Gastrocnemius medialis (tissue), 4 donors: ENCODE measurements around the gene OXT.

Source experiments
- CTCF ChIP-seq, 5 experiments: fragments of 450-650 bp in 3 of 5; fragments of 200-600 bp in 2 of 5; sonication (generic) in 2 of 5; IDR thresholded peaks in 4 of 5; conservative IDR thresholded peaks in 1 of 5; 1 replicate in 4 of 5; 2 replicates in 1 of 5; pipeline ENCODE4 v1.5.1; 2016 to 2019; ENCODE audit warnings: antibody characterized with exemption in 5 of 5, mild to moderate bottlenecking in 3 of 5, moderate library complexity in 3 of 5
- POLR2A ChIP-seq, 2 donors: fragments of 450-650 bp; IDR thresholded peaks; one replicate each; pipeline ENCODE4 v1.6.1; 2017; ENCODE audit warnings: antibody characterized with exemption in 2 of 2, mild to moderate bottlenecking in 2 of 2, moderate library complexity in 2 of 2

GRCh38 chr20:3100480-3100879 lies 29.1 kb downstream of the OXT start:
- no peak for TF ChIP-seq CTCF (IDR thresholded peaks at IDR 0.05 in 4 of 5, conservative IDR thresholded peaks at IDR 0.05 in 1 of 5)
- no peak for TF ChIP-seq POLR2A (IDR thresholded peaks at IDR 0.05)
